NCI-H524 treated with DMSO at 0.1 percent for 48 hours (cell line): Measurements from ENCODE around the gene GMEB2.

Source experiments
- DNase-seq: peaks from one replicate; lab custom pipeline; 2025; lab: John Stamatoyannopoulos, UW

Gene GMEB2

GRCh38 chr20:63558804-63559484 lies 68.0 kb downstream of the GMEB2 start:
- no peak for DNase-seq

DNA sequence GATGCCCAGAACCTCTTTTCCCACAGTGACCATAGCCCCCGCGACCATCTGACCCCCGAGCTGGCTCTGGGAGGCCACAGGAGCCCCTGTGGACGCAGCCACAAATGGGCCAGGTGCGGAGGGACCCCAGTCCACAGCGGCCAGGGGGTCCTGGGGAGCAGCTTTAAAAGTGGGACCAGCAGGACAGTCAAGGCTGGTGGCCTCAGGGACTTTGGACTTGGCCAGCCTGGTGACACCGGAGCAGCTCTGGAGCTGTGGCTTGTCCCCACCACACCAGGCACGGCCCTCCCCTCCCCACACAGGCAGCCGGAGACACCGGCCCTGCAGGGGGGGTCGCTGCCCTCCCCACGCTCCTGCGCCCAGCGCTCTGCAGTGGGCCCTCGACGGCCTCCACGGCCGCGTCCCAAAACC lies 69.4 kb downstream of the GMEB2 start:
- no peak for DNase-seq

GRCh38 chr20:63556873-63557478 lies 69.9 kb downstream of the GMEB2 start:
- DNase-seq, result no peak

DNA sequence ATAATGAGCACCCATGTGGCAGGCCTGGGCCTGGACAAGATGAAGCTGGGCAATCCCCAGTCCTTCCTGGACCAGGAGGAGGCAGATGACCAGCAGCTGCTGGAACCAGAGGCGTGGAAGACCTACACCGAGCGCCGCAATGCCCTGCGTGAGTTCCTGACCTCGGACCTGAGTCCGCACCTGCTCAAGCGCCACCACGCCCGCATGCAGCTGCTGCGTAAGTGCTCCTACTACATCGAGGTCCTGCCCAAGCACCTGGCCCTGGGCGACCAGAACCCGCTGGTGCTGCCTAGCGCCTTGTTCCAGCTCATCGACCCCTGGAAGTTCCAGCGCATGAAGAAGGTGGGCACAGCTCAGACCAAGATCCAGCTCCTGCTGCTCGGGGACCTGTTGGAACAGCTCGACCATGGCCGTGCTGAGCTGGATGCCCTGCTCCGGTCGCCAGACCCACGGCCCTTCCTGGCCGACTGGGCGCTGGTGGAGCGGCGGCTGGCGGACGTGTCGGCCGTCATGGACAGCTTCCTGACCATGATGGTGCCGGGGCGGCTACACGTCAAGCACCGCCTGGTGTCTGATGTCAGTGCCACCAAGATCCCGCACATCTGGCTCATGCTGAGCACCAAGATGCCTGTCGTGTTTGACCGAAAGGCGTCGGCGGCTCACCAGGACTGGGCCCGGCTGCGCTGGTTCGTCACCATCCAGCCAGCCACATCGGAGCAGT lies 71.1 kb downstream of the GMEB2 start:
- DNase-seq, result no peak

- DNase-seq, result no peak
These were observed 72.3 kb downstream of the GMEB2 start for GRCh38 chr20:63554361-63555278.

DNA sequence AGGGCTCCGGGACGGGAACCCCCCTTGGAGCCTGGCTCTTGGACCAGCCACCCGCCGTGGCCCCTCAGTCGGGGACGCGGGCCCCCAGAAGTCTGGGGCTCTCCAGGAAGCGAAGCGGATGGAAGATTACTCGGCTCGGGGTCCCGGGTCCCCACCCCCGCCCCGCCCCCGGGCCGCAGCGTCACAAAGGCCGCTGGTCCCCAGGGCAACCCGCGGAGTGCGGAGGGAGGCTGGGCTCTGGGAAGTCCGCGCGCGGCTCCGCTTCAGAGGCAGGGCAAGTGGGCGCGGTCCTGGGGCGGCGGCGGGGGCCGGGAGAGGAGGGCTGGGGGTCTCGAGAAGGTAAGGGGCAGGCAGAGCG lies 73.0 kb downstream of the GMEB2 start, which contains the start of gene FNDC11:
TSS of gene FNDC11 (plus strand) at position 227 of the 358 bp plus-strand sequence. CDS start 1,505 bp downstream, outside the sequence.
- no peak for DNase-seq

- DNase-seq, result no peak
These were observed 73.5 kb downstream of the GMEB2 start for GRCh38 chr20:63553251-63553932.

DNA sequence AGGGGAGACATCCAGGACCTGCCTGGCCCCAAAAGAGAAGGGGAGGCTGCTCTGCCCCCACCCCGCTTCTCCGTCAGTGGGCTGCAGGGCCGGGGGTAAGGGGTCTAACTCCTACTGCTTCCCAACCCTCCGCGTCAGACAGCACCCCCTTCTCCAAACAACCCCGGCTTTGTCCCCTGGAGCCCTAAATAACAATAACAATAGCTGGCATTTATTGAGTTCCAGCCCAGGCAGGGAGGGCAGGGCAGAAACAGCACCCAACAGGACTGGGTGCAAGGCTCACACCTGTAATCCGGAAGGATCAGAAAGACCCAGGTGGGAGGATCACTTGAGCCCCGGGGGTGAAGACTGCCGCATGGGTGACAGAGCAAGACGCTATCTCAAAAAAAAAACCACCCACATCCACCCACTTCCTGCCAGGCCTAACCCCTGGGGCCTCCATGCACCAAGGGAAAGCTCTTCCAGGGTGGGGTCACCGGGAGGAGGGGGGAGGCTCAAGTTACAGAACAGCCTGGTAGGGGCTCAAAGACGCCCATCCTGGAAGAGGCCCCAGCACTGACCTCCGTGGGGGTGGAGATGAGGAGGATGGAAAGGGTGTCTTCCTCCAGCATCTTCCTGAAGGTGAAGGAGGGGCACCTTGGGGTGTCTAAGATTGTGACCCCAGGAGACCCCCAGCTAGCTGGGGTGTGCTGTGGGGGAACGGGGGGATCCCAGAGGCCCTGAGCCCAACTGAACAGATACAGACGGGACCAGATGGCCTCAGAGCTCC lies 74.2 kb downstream of the GMEB2 start:
- no peak for DNase-seq

- no peak for DNase-seq
These were observed 75.8 kb downstream of the GMEB2 start for GRCh38 chr20:63551068-63551467.

- DNase-seq, result no peak
These were observed 77.1 kb downstream of the GMEB2 start for GRCh38 chr20:63549679-63550282.

- no peak for DNase-seq
These were observed 77.9 kb downstream of the GMEB2 start for GRCh38 chr20:63549019-63549418.

- no peak for DNase-seq
These were observed 78.4 kb downstream of the GMEB2 start for GRCh38 chr20:63548542-63548941.

DNA sequence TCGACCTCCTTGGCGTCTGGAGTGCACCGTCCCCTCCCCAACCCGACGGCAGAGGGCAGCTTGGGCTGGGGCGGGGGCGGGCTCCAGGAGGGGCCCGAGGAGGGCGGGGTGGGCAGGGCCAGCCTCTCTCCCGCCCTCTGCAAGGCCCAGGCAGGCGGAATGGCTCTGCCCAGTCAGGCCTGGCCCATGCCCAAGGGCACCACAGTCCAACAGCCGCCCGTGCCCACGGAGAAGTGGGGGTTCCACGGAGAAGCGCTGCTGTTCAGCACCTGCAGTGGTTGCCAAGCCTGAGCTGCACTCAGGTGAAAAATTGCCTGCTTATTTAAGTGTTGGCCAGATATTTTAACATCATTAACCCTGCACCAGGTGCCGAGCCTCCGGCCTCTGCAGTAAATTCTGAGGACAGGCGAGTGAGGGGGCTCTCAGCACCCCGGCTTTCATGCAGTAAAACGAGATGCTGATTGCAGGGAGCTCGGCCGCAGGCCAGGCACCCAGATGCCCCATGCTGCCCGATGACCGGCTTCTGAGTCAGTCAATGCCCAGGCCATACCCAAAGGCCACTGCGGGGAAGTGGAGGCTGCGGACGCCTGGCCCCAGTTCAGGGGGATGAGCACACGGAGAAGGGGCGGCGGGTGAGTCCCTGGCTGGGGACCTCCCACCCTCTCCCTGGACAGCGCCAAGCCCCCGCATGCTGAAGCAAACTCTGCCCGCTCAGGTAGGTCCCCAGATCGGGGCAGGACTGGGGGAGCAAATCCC lies 79.0 kb downstream of the GMEB2 start, which contains the start of gene SRMS:
TSS of gene SRMS (minus strand) at position 25 of the 756 bp plus-strand sequence. CDS start 286 bp downstream, outside the sequence.
- no peak for DNase-seq

DNA sequence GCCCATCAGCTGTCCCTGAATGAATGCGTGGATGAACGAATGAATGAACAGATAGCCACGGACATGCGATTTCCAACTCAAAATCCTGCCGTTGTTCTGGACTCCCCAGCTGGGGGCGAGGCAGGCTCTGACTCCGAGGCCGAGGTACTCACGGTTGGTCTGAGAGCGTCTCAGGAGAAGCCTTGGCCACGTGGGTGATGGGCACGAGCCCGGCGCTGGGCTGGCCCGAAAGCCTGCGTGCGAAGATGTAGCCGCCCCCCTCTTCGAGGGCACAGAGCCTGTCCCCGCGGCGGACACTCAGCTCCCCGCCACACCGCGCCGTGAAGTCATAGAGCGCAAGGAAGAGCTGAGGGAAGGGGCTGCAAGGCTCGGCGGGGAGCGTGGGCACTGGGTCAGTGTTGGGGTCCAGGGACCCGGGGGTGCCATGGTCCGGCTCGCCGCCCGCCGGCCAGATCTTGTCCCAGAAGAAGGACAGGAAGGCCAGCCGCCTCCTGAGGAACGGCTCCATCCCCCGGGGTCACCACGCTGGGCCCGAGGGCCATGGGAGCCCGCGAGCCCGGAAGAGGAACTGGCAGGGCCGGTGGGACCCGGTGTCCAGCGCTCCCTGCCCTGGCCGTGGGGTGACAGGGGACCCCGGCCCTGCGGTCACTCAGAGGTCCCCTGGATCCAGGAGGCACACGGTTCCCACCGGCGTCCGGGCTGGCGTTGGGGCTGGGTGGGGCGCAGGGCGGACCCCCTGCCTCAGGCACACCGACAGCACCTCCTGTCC lies 79.8 kb downstream of the GMEB2 start:
- no peak for DNase-seq

- DNase-seq, result no peak
These were observed 80.5 kb downstream of the GMEB2 start for GRCh38 chr20:63546256-63546955.

DNA sequence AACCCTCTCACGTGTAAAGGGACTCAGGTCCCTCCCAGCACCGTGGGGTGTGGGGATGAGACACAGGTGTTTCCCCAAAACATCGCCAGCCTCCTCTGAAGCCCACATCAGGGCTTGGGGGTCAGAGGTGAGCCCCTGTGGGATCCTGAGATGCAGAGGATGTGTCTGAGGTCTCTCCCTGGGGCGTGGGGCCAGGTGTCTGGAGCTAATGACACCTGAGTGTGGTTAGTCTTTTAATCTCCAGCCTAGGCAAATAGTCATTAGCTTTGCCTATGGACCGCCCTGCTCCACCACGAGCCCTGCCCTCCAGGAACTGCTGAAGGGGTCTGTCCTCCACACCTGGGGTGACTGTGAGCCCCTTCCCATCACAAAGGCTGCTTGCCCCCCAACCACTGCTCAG lies 81.1 kb downstream of the GMEB2 start:
- DNase-seq, result no peak

DNA sequence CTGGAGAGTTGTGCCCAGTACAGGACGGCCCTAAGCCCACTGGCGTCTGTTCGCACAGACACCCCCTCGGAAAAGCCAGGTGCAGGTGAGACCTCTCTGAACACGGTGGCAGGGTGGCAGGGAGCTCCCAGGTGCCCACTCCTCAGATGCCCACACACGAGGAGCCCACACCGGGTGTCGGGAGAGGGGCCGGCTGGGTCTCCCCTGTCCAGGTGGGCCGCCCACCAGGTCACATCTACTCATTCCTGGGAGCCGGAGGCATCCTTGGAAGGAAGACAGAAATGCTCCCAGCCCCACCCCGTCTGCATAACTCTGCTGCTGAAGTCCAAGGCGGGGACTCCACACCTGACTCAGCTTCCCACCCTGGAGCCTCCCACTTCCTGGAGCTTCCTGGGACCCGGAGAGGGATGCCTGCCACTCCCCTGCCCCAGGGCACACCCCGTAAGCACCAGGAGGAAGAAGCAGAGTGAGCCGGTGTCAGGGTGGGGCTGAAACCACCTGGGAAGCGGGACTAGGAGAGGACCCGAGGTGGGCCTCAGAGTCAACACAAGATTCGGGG lies 81.9 kb downstream of the GMEB2 start:
- DNase-seq, result no peak
